Sigmoid colon (tissue), 3 donors: ENCODE data around the gene ENPP1.

Experiments
- POLR2A ChIP-seq, 2 donors: fragments of 450-650 bp; IDR thresholded peaks; one replicate each; pipeline ENCODE4 v1.6.1; 2016; ENCODE audit warnings: antibody characterized with exemption in 2 of 2, mild to moderate bottlenecking in 2 of 2, moderate library complexity in 2 of 2
- TF ChIP-seq, protein P1 (sequence below), 4 experiments: fragments of 450-650 bp in 3 of 4; fragments of 200-600 bp in 1 of 4; IDR thresholded peaks; one replicate each; pipeline ENCODE4 v1.5.1; 2016 to 2019; ENCODE audit warnings: antibody characterized with exemption in 4 of 4, mild to moderate bottlenecking in 3 of 4, moderate library complexity in 2 of 4

DNA sequence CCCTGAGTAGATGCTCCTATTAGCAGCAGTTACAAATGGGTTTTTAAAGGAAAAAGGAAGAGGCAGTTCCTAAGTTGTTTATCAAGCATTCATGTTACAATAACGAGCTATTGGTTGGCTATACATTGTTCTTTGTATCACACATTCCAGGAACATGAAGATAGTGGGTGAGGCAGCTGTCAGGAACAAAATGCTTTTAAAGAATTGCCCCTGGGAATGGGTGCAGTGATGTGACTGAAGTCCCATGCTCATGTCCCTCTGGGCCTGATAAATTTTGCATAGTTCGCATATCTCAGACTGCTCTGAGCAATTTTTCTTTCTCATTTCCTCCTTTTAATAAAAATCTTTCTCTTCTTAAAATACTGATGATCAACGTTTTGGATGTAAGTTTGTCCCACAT is 3.7 kb downstream of the ENPP1 start:
- TF ChIP-seq POLR2A (IDR thresholded peaks at IDR 0.05), result no peak
- TF ChIP-seq, protein P1, sequence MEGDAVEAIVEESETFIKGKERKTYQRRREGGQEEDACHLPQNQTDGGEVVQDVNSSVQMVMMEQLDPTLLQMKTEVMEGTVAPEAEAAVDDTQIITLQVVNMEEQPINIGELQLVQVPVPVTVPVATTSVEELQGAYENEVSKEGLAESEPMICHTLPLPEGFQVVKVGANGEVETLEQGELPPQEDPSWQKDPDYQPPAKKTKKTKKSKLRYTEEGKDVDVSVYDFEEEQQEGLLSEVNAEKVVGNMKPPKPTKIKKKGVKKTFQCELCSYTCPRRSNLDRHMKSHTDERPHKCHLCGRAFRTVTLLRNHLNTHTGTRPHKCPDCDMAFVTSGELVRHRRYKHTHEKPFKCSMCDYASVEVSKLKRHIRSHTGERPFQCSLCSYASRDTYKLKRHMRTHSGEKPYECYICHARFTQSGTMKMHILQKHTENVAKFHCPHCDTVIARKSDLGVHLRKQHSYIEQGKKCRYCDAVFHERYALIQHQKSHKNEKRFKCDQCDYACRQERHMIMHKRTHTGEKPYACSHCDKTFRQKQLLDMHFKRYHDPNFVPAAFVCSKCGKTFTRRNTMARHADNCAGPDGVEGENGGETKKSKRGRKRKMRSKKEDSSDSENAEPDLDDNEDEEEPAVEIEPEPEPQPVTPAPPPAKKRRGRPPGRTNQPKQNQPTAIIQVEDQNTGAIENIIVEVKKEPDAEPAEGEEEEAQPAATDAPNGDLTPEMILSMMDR (IDR thresholded peaks at IDR 0.05), result no peak
